Transverse colon (tissue), 4 donors: Measurements from ENCODE around the gene CXCR6. TPM values are rescaled to one million over a fixed set of nuclear protein-coding genes. Genes with fewer than 3 reads are reported as not detected.

Experiments
- DNase-seq: peaks from one replicate; pipeline ENCODE4 v3.0.0-alpha.2; 2019
- H3K27ac ChIP-seq, 4 donors: fragments of 200-600 bp; sonication (generic); 2 replicates each; pipeline ENCODE4 v1.5.1; 2016 to 2018; ENCODE audit warnings: inconsistent platforms in 4 of 4
- H3K27me3 ChIP-seq: fragments of 200-600 bp; sonication (generic); 2 replicates; pipeline ENCODE4 v1.5.1; 2017; ENCODE audit warnings: inconsistent platforms
- H3K36me3 ChIP-seq, 4 donors: fragments of 200-600 bp; sonication (generic); 2 replicates each; pipeline ENCODE4 v1.5.1; 2017 to 2019; ENCODE audit warnings: inconsistent platforms in 4 of 4
- H3K4me1 ChIP-seq, 4 donors: fragments of 200-600 bp; sonication (generic); 2 replicates each; pipeline ENCODE4 v1.5.1; 2017 to 2020; ENCODE audit warnings: inconsistent platforms in 4 of 4
- H3K4me3 ChIP-seq, 4 donors: fragments of 200-600 bp; sonication (generic); 1 replicate in 1 of 4; 2 replicates in 3 of 4; pipeline versions ENCODE4 v1.5.1 to v1.6.1; 2017 to 2019; ENCODE audit warnings: inconsistent platforms in 4 of 4
- H3K9me3 ChIP-seq, 2 donors: fragments of 200-600 bp; sonication (generic); 2 replicates each; pipeline ENCODE4 v1.5.1; 2017 to 2019; ENCODE audit warnings: inconsistent platforms in 2 of 2
- CTCF ChIP-seq, 5 experiments: fragments of 200-600 bp in 3 of 5; fragments of 450-650 bp in 2 of 5; sonication (generic) in 3 of 5; IDR thresholded peaks; 1 replicate in 2 of 5; 2 replicates in 3 of 5; pipeline ENCODE4 v1.5.1; 2016 to 2017; ENCODE audit warnings: antibody characterized with exemption in 5 of 5, inconsistent platforms in 3 of 5, mild to moderate bottlenecking in 2 of 5, moderate library complexity in 1 of 5
- EP300 ChIP-seq: sonication (generic); formaldehyde crosslinking; IDR thresholded peaks from one replicate; pipeline ENCODE4 v1.6.1; 2017; ENCODE audit warnings: antibody characterized with exemption, low read depth
- POLR2A ChIP-seq: fragments of 450-650 bp; IDR thresholded peaks from one replicate; pipeline ENCODE4 v1.6.1; 2016; ENCODE audit warnings: antibody characterized with exemption, mild to moderate bottlenecking, moderate library complexity
- POLR2AphosphoS5 ChIP-seq, 3 donors: sonication (generic); formaldehyde crosslinking; IDR thresholded peaks; one replicate each; pipeline ENCODE4 v1.6.1; 2016; ENCODE audit warnings: antibody characterized with exemption in 3 of 3
- WGBS, 2 donors: methylation state at CpG; one replicate each; pipeline ENCODE4 v1.1.5; 2018; ENCODE audit warnings: low coverage in 1 of 2; 5-methylcytosine and 5-hydroxymethylcytosine counted together
- in situ Hi-C, 4 donors: fragments of 200-750 bp; cut with MboI; loops; one replicate each; pipeline versions ENCODE4 v1.15.0 to v1.15.1; 2017; ENCODE audit warnings: low sequenced_read_pairs in 3 of 4, low pct_ligation_motif_present in 1 of 4, low pct_unique_long_range_greater_than_20kb in 1 of 4
- intact Hi-C: fragments of 100-400 bp; cut with DNase I; formaldehyde crosslinking; loops from one replicate; pipeline ENCODE4 v1.15.1; 2023; ENCODE audit warnings: low total_unique reads
- total RNA-seq, 4 donors: library from RNA; depleted of rRNA; stranded (reverse); fragments of >200 nt; gene quantifications; one replicate each; pipeline ENCODE4 v1.1.0, GENCODE V29; 2016

CXCR6 gene
- total RNA-seq, 4 donors from 2014 or later, result 3.3 to 9.4 (median 6.7) TPM; not detected in 1

- Histone ChIP-seq H3K27me3 (no peaks in the 10 kb centered on the region), H3K4me1 (no peaks in the 10 kb centered on the region), H3K36me3 (peaks cover 0 to 52% (median 25%) of the 10 kb centered on the region in 4 donors), H3K27ac (no peak overlapping the region), H3K4me3 (no peak overlapping the region), H3K9me3 (no peaks in the 10 kb centered on the region)
- 92 to 100% methylated on average over 1 to 4 of the region's 4 CpGs for WGBS, 2 donors
- intact Hi-C loops, result loop anchor here (10.0 kb wide), 1 partner anchor 167 kb away; no protein-coding TSS in a partner anchor
- TF ChIP-seq CTCF (IDR thresholded peaks at IDR 0.05) (no peak), EP300 (no peak), POLR2A (no peak), POLR2AphosphoS5 (IDR thresholded peaks at IDR 0.05) (no peak)
- DNase-seq, result no peak
- in situ Hi-C loops, result loop anchor here in 3 of 4 donors (25.0 kb wide), 3 partner anchors 280 to 455 kb away; partner anchors contain the start of genes CCR1 (in 2 of the 3), CCR2 (in 1 of the 3) and CCR5 (in 1 of the 3)
These were observed 11.2 kb upstream of the CXCR6 start for GRCh38 chr3:45932112-45932511.

- intact Hi-C loops, result loop anchor here (10.0 kb wide), 1 partner anchor 169 kb away; no protein-coding TSS in a partner anchor
- Histone ChIP-seq H3K27ac (no peak overlapping the region), H3K36me3 (peaks cover 0 to 45% (median 21%) of the 10 kb centered on the region in 4 donors), H3K4me3 (no peak overlapping the region), H3K9me3 (no peaks in the 10 kb centered on the region), H3K27me3 (no peaks in the 10 kb centered on the region), H3K4me1 (no peaks in the 10 kb centered on the region)
- 80 to 87% methylated on average over 4 of the region's 4 CpGs for WGBS, 2 donors
- TF ChIP-seq POLR2AphosphoS5 (IDR thresholded peaks at IDR 0.05), result no peak
- TF ChIP-seq POLR2A, result no peak
- TF ChIP-seq EP300, result no peak
- TF ChIP-seq CTCF (IDR thresholded peaks at IDR 0.05), result no peak
- in situ Hi-C loops, result loop anchor here in 3 of 4 donors (25.0 kb wide), 3 partner anchors 279 to 454 kb away; partner anchors contain the start of genes CCR1 (in 2 of the 3), CCR2 (in 1 of the 3) and CCR5 (in 1 of the 3)
- DNase-seq, result no peak
These were observed 9.7 kb upstream of the CXCR6 start for GRCh38 chr3:45933591-45933990.

- H3K9me3 ChIP-seq, result no peaks in the 10 kb centered on the region
- in situ Hi-C loops, result loop anchor here in 3 of 4 donors (25.0 kb wide), 3 partner anchors 276 to 451 kb away; partner anchors contain the start of genes CCR1 (in 2 of the 3), CCR2 (in 1 of the 3) and CCR5 (in 1 of the 3)
- H3K4me1 ChIP-seq, result peaks cover 0 to 8% (median 4%) of the 10 kb centered on the region in 4 donors
- no peak for DNase-seq
- H3K27me3 ChIP-seq, result no peaks in the 10 kb centered on the region
- TF ChIP-seq EP300, result no peak
- no peak for TF ChIP-seq POLR2AphosphoS5 (IDR thresholded peaks at IDR 0.05)
- TF ChIP-seq CTCF (IDR thresholded peaks at IDR 0.05), result no peak
- no peak for TF ChIP-seq POLR2A
- H3K4me3 ChIP-seq, result no peak overlapping the region
- H3K36me3 ChIP-seq, result peaks cover 0 to 29% (median 14%) of the 10 kb centered on the region in 4 donors
- intact Hi-C loops, result loop anchor here (10.0 kb wide), 1 partner anchor 171 kb away; no protein-coding TSS in a partner anchor
- WGBS, 2 donors, result 85 to 91% methylated on average over 3 to 9 of the region's 9 CpGs
- H3K27ac ChIP-seq, result no peak overlapping the region
These were observed 7.0 kb upstream of the CXCR6 start for GRCh38 chr3:45936261-45936660.

GRCh38 chr3:45937206-45938042, 5.8 kb upstream of the CXCR6 start:
- peaks cover 0 to 8% (median 4%) of the 10 kb centered on the region in 4 donors for H3K4me1 ChIP-seq
- no peaks in the 10 kb centered on the region for H3K9me3 ChIP-seq
- TF ChIP-seq POLR2AphosphoS5 (IDR thresholded peaks at IDR 0.05) (no peak), EP300 (no peak), CTCF (IDR thresholded peaks at IDR 0.05) (no peak), POLR2A (no peak)
- in situ Hi-C loops (loop anchor here in 3 of 4 donors (25.0 kb wide), 3 partner anchors 275 to 450 kb away; partner anchors contain the start of genes CCR1 (in 2 of the 3), CCR2 (in 1 of the 3) and CCR5 (in 1 of the 3)), intact Hi-C loops (loop anchor here (2.0 to 10.0 kb wide), 2 partner anchors 141 to 173 kb away; no protein-coding TSS in a partner anchor)
- H3K27me3 ChIP-seq, result no peaks in the 10 kb centered on the region
- WGBS, 2 donors, result 96 to 100% methylated on average over 1 to 8 of the region's 8 CpGs
- H3K27ac ChIP-seq, result no peak overlapping the region
- no peak for DNase-seq
- H3K36me3 ChIP-seq, result peaks cover 0 to 21% (median 10%) of the 10 kb centered on the region in 4 donors
- no peak overlapping the region for H3K4me3 ChIP-seq
